ENCODE measurements around the gene DNAJC6.
"Not testable (repeated sequence)": the region's sequence is repeated elsewhere in the genome, so short reads cannot be mapped to it uniquely, and the experiment has no call there.

Gene DNAJC6

GRCh38 chr1:65435987-65436386 lies 126.6 kb downstream of the DNAJC6 start:
- DNase-seq: no peak

- DNase-seq: no peak
Observed at GRCh38 chr1:65437616-65438015, 128.3 kb downstream of the DNAJC6 start.

- no peak for DNase-seq
Observed at GRCh38 chr1:65440322-65440900, 131.1 kb downstream of the DNAJC6 start.

- DNase-seq: no peak
Observed at GRCh38 chr1:65440915-65441314, 131.6 kb downstream of the DNAJC6 start.

- no peak for DNase-seq
Observed at GRCh38 chr1:65441464-65441863, 132.1 kb downstream of the DNAJC6 start.

- no peak for DNase-seq
Observed at GRCh38 chr1:65442442-65442841, 133.1 kb downstream of the DNAJC6 start.

GRCh38 chr1:65443647-65444046 lies 134.3 kb downstream of the DNAJC6 start:
- no peak for DNase-seq

GRCh38 chr1:65444128-65444640 lies 134.8 kb downstream of the DNAJC6 start:
- DNase-seq: no peak

GRCh38 chr1:65445837-65446236 lies 136.5 kb downstream of the DNAJC6 start:
- DNase-seq: no peak

GRCh38 chr1:65449214-65449823 lies 140.0 kb downstream of the DNAJC6 start:
- DNase-seq: no peak

- DNase-seq: not testable (repeated sequence)
Observed at GRCh38 chr1:65455678-65456077, 146.3 kb downstream of the DNAJC6 start.

- DNase-seq: no peak
Observed at GRCh38 chr1:65456481-65456880, 147.1 kb downstream of the DNAJC6 start.

GRCh38 chr1:65457868-65458267 lies 148.5 kb downstream of the DNAJC6 start:
- no peak for DNase-seq

- no peak for DNase-seq
Observed at GRCh38 chr1:65458730-65459396, 149.5 kb downstream of the DNAJC6 start.

- peak; percentile 49 for DNase-seq
Observed at GRCh38 chr1:65459397-65459768, 150.0 kb downstream of the DNAJC6 start.

Measured in inflammatory macrophage treated with lipopolysaccharide for 4 hours (primary cell).